KOPT-K1 (cell line): ENCODE results near the gene TRIM7.
A peak's percentile ranks its signal among the peaks of the same experiment; 100 is the strongest.

Experiments
- H3K27ac ChIP-seq: fragments of 200-600 bp; sonication (generic); 2 replicates; pipeline ENCODE4 v1.5.1; 2016; ENCODE audit warnings: antibody characterized with exemption, mild to moderate bottlenecking, low read depth, low read length; ENCODE audit not compliant: poor library complexity, severe bottlenecking
- H3K36me3 ChIP-seq: fragments of 200-600 bp; sonication (generic); 2 replicates; pipeline ENCODE4 v1.5.1; 2017; ENCODE audit warnings: antibody characterized with exemption, mild to moderate bottlenecking, low read length, moderate library complexity; ENCODE audit not compliant: insufficient read depth
- H3K9me3 ChIP-seq: fragments of 200-600 bp; sonication (generic); 2 replicates; pipeline ENCODE4 v1.5.1; 2017; ENCODE audit warnings: antibody characterized with exemption, low read length, mild to moderate bottlenecking; ENCODE audit not compliant: insufficient read depth, poor library complexity, severe bottlenecking

Gene TRIM7

DNA sequence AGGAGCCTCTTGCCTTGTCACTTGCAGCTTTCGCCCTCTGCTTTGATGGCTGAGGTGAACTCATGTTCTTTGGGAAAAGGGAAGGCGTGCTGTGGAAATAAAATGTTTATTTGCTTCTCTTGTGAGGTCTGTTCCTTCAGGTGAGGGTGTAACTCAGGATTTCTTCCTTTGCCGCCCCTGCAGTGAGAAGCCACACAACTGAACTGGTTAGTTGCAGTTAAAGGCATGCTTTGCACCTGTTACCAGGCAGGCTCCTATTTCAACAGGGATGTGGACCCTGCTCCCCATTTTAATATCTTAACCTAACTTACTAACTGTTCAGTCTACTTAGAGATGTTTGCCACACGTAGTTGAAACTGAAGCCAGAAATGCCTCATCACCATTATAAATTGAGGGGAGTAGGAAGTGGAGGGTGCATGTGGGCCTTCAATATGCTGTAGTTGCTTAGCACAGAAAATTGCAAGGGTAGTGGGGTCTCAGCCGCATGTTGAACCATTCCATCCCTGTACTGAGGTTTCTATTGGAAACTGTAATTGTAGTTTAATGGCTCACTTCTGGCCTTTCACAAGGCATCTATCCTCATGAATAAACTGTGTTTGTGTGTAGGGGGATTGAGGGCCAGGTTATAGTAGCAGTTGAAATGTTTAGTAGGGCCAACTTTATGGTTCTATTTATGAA is 30.8 kb upstream of the TRIM7 start:
- Histone ChIP-seq H3K36me3 (peaks cover 99% of the 10 kb centered on the region), H3K27ac (no peak overlapping the region), H3K9me3 (no peaks in the 10 kb centered on the region)

DNA sequence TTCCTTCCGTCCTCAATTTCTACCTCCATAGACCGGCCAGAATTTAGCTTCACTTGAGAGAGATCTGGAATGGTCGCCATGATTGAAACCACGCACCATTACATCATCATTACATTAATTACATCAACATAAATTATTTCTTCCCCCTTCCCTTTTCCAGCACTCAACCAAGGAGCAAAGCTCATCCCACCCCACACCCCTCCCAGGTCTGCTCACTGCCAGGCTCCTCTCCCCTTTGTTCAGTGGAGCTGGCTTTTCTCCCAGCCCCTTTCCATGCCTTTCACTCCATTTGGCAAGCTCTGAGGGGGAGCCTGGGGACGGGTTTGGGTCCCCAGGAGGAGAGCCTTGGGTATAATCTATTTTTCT is 30.3 kb upstream of the TRIM7 start:
- Histone ChIP-seq H3K27ac (no peak overlapping the region), H3K36me3 (peaks cover 96% of the 10 kb centered on the region), H3K9me3 (no peaks in the 10 kb centered on the region)

DNA sequence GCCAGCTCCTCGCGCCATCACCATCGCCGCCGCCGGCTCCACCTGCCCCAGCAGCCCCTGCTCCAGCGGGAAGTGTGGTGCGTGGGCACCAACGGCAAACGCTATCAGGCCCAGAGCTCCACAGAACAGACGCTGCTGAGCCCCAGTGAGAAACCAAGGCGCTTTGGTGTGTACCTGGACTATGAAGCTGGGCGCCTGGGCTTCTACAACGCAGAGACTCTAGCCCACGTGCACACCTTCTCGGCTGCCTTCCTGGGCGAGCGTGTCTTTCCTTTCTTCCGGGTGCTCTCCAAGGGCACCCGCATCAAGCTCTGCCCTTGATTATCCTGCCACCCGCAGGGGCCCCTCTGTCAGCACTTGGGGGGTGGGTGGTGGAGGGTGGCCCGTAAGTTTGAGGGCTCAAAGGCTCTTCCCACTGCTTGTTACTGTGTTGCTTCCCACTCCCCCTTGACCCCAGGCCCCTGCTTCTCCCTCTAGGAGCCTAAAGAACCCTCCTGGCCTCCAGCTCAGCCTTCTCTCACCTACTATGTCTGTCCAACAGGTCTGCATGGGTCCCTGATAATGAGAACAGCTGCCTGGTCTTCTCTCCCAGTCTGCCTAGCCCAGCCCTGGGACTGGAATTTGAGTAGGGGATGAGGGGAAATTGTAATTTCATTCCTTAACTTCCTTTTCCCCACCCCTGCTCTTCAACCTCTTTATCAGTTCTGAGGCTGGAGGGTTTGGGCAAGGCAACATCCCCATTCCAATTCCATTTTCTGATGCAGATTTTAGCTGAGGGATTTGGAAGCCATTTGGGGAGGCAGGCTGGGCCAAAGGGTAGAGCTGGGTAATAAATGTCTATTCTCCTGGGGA is 29.7 kb upstream of the TRIM7 start:
- Histone ChIP-seq H3K36me3 (peaks cover 90% of the 10 kb centered on the region), H3K9me3 (no peaks in the 10 kb centered on the region), H3K27ac (no peak overlapping the region)

DNA sequence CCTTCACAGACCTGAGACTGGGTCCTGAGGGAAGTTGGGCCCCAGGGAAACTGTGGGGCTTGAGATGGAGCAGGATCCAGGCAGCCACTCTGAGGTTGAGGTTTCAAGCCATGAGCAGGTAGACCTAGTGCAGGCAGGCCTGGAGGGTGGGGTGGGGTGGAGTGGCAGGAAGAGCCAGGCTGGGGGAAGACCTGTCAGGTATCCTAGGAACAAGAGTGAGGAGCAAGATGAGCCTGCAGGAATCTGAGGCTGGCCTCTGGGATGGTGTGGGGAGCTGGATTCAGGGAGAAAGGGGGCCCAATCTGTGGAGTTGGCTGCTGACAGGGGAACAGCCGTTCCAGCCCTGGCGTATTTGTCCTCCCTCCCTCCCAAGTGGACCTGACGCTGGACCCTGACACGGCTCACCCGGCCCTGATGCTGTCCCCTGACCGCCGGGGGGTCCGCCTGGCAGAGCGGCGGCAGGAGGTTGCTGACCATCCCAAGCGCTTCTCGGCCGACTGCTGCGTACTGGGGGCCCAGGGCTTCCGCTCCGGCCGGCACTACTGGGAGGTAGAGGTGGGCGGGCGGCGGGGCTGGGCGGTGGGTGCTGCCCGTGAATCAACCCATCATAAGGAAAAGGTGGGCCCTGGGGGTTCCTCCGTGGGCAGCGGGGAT is 28.9 kb upstream of the TRIM7 start:
- Histone ChIP-seq H3K27ac (no peak overlapping the region), H3K9me3 (no peaks in the 10 kb centered on the region), H3K36me3 (peaks cover 89% of the 10 kb centered on the region)

DNA sequence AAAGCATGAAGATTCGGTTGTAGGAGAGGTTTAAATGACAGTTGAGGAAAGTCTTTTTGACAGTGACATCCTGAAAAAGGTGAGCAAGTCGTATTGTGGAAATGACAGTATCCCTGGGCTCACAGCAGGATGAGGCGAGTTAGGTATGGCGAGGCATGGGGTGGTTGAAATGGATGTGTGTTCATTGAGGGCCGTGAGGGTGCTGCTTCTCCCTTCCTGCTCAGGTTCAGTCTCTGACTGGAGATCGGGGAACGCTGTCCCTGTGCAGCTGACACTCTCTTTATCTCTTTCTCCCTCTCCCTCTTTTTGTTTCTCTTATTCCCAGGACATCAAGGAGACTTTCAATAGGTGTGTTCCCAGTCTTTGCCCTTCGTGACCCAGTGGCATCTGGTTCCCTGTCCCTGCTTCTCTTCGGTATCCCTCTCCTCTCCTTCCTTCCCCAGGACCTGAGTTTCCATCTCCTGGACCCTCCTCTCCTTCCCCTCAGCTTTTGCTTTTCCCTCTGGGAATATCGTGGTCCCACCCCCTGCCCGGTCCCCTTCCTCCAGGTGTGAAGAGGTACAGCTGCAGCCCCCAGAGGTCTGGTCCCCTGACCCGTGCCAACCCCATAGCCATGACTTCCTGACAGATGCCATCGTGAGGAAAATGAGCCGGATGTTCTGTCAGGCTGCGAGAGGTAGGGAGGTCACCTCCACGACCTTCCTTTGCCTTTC is 28.2 kb upstream of the TRIM7 start:
- Histone ChIP-seq H3K27ac (no peak overlapping the region), H3K36me3 (peaks cover 83% of the 10 kb centered on the region)

DNA sequence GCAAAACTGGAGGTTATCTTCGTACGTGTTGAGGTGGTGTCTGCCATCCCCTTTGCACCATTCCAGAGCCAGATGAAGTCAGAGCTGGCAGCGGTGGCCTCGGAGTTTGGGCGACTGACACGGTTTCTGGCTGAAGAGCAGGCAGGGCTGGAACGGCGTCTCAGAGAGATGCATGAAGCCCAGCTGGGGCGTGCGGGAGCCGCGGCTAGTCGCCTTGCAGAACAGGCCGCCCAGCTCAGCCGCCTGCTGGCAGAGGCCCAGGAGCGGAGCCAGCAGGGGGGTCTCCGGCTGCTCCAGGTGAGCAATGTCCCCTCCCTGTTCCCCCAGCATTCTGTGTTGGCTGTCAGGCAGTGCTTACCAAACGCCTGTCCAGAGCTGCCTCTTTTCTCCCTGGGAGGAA is 27.6 kb upstream of the TRIM7 start:
- no peak overlapping the region for H3K27ac ChIP-seq
- peaks cover 81% of the 10 kb centered on the region for H3K36me3 ChIP-seq
- no peaks in the 10 kb centered on the region for H3K9me3 ChIP-seq

More for the DNA sequence above, 28.2 kb upstream of the TRIM7 start:
- no peaks in the 10 kb centered on the region for H3K9me3 ChIP-seq

DNA sequence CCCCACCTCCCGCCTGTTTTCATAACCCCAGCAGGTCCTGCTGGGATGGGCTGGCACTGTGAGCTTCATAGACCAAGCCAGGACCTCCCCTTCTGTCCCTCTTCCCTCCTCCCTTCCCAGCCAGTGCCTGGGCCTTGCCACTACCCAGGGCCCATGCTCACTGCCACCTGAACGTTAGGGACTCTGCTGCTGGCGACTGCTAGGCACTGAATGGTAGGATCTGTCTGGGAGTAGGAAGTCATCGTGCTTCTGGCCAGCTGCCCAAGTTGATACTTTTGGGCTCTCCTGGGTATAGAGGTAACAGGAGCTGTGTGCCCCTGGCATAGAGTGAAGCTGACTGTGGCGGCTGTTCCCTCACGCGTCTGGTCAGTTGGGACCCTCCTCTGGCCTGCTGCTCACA is 26.4 kb upstream of the TRIM7 start:
- Histone ChIP-seq H3K9me3 (no peaks in the 10 kb centered on the region), H3K36me3 (peaks cover 81% of the 10 kb centered on the region), H3K27ac (peak overlapping the region; percentile 81)

DNA sequence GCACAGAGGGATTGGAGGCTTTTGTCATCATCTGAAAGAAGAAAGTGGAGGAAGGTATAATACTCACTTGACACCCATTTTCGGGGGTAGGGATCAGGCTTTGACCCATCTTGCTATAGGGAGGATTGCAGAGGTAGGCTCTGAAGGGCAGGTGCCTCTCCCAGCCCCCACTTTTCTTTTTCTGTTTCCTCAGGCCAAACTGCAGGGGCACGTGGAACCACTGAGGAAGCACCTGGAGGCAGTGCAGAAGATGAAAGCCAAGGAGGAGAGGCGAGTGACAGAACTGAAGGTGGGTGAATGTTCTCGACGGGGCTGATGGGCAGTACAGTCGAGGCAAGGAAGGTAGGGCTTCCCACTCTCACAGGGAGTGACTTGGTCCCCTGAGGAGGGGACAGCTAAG is 25.6 kb upstream of the TRIM7 start:
- no peaks in the 10 kb centered on the region for H3K9me3 ChIP-seq
- H3K36me3 ChIP-seq, result peaks cover 75% of the 10 kb centered on the region
- H3K27ac ChIP-seq, result peak overlapping the region; percentile 81

DNA sequence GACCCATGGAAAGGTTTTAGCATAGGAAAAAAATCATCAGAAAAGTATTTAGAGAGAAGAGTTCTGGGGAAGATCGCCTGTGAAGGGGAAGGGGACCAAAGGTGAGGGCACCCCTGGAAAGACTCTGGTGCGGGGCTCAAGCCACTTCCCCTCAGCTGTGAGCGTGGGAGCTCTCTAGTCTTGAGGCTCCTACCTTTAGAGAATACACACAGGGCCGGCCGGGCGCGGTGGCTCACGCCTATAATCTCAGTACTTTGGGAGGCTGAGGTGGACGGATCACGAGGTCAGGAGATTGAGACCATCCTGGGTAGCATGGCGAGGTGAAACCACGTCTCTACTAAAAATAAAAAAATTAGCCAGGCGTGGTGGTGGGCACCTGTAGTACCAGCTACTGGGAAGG is 25.0 kb upstream of the TRIM7 start:
- H3K9me3 ChIP-seq, result no peaks in the 10 kb centered on the region
- peak overlapping the region; percentile 81 for H3K27ac ChIP-seq
- H3K36me3 ChIP-seq, result peaks cover 70% of the 10 kb centered on the region

DNA sequence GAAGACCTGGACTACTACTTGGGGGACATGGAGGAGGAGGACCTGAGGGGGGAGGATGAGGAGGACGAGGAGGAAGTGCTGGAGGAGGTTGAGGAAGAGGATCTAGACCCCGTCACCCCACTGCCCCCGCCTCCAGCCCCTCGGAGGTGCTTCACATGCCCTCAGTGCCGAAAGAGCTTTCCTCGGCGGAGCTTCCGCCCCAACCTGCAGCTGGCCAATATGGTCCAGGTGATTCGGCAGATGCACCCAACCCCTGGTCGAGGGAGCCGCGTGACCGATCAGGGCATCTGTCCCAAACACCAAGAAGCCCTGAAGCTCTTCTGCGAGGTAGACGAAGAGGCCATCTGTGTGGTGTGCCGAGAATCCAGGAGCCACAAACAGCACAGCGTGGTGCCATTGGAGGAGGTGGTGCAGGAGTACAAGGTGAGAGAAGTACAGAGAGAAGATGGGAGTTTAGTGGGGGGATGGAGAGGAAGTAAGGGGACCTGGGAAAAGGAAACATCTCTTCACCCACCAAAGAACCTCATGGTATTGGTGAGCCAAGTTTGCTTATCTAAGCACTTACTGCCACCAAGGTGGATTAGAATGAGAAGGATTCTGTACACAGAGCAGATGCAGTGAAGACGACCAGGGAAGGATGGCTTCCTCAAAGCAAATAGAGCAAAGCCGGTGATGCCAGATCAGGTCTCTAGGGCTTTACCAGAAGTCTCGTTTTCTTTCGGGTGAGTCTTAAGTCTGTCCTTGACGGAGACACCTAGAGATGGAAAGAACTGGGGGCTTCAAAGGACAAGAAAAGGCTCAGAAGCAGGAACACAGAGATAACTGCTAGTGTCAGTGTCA is 19.6 kb upstream of the TRIM7 start:
- H3K9me3 ChIP-seq, result no peaks in the 10 kb centered on the region
- H3K36me3 ChIP-seq, result peaks cover 26% of the 10 kb centered on the region
- H3K27ac ChIP-seq, result peak overlapping the region; percentile 93

DNA sequence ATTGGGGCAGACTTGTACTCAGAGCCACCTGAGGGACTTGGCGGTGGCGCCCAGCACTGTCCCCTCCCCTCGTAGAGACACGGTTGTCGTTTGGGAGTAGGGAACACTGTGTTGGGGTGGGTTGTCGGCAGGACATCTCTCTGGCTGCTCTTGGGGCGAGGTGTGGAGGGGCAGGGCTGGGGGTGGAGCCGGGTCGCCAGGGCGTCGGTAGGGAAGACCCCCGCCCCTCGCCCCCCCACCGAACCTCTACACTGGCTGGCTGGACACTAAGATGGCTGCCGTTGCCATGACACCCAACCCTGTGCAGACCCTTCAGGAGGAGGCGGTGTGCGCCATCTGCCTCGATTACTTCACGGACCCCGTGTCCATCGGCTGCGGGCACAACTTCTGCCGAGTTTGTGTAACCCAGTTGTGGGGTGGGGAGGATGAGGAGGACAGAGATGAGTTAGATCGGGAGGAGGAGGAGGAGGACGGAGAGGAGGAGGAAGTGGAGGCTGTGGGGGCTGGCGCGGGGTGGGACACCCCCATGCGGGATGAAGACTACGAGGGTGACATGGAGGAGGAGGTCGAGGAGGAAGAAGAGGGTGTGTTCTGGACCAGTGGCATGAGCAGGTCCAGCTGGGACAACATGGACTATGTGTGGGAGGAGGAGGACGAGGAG is 18.9 kb upstream of the TRIM7 start:
- peak overlapping the region; percentile 93 for H3K27ac ChIP-seq
- H3K36me3 ChIP-seq, result peaks cover 19% of the 10 kb centered on the region
- H3K9me3 ChIP-seq, result no peaks in the 10 kb centered on the region

DNA sequence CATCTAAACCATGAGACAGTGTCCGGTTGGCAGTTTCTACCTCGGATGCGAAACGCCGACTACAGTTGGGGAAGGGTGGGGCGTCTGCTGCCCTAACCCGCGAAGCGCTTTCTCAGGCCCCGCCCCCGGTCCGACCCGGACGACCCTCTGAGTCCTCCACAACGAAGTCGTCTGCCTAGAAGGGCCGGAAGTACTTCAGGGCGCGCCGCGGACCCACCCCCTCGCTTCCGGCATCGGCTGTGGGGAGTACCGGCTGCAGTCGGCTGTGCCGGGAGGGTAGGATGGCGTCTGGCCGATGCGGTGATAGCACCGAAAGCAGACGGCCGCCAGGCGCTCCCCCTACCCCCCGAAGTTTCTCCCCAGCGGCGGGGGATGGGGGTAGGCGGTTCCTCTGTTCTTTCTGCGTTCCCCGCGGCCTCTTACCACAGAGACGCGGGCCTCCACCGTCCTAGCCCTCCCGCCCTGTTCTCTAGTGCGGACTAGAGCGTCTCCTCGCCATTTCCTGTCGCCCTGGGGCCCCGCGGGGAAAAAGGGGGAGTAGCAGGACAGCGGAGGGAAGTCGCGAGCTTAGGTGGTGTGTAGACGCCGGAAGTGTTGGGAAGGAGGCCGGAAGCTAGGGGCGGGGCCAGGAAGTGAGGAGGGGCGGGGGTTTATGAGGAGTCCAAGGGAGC is 18.2 kb upstream of the TRIM7 start, which contains the start of gene TRIM41:
TRIM41 (plus strand) TSS at position 224 of the 671 bp plus-strand sequence. CDS start 719 bp downstream, outside the sequence.
- Histone ChIP-seq H3K36me3 (peaks cover 19% of the 10 kb centered on the region; the same call in 1 of the 2 replicates), H3K27ac (peak within 1 kb of the TSS; percentile 93), H3K9me3 (no peaks in the 10 kb centered on the region)

DNA sequence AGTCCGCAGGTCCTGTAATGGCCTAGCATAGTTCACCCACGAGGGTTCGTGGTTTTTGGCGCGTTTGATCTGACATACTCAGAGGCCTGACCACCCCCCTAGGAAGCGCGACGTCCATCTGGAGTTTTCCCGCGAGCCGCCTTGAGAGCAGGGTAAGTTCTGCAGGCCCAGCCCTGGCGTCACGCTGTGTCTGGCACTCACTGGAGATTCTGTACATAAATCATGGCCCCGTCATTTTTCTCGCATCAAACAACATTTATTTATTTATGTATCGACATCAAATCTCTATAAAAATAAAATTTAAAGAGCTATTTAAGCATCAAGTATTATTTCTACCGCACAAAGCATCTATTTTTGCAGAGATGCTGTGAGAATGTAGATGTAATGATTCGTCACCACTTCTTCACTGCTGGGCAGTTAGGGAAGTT is 17.6 kb upstream of the TRIM7 start:
- Histone ChIP-seq H3K27ac (peak overlapping the region; percentile 93), H3K9me3 (no peaks in the 10 kb centered on the region), H3K36me3 (peaks cover 14% of the 10 kb centered on the region; the same call in 1 of the 2 replicates)
